ENCODE data around the gene NOXA1. TPM values are rescaled to one million over a fixed set of nuclear protein-coding genes. Genes with fewer than 3 reads are reported as not detected.

The NOXA1 gene
- total RNA-seq, 4 donors from 2014 or later = 19.7 to 53.9 (median 40.8) TPM

GRCh38 chr9:137467161-137467581 lies 44.0 kb downstream of the NOXA1 start:
- Histone ChIP-seq H3K4me1 (no peaks in the 10 kb centered on the region), H3K36me3 (no peaks in the 10 kb centered on the region), H3K4me3 (no peak overlapping the region), H3K27ac (no peak overlapping the region), H3K9me3 (no peaks in the 10 kb centered on the region), H3K27me3 (no peaks in the 10 kb centered on the region)
- TF ChIP-seq POLR2AphosphoS5 (IDR thresholded peaks at IDR 0.05) = no peak
- TF ChIP-seq POLR2A (IDR thresholded peaks at IDR 0.05) = no peak
- no peak for TF ChIP-seq EP300 (IDR thresholded peaks at IDR 0.05; ENCODE audit: low read depth)
- no peak for TF ChIP-seq CTCF (IDR thresholded peaks at IDR 0.05)
- no peak for DNase-seq
- intact Hi-C loops (cut with DNase I; ENCODE audit: low total_unique reads) = no loop called here
- in situ Hi-C loops (cut with MboI; ENCODE audit: low pct_ligation_motif_present in 1 of 4, low pct_unique_long_range_greater_than_20kb in 1 of 4, low sequenced_read_pairs in 3 of 4) = no loop called here
- WGBS, 2 donors (ENCODE audit: low coverage in 1 of 2) = 94% methylated on average over 16 of the region's 16 CpGs; no CpG with 5 or more reads in 1 of the 2 donors

- 94% methylated on average over 7 of the region's 7 CpGs; no CpG with 5 or more reads in 1 of the 2 donors for WGBS, 2 donors (ENCODE audit: low coverage in 1 of 2)
- no peak for DNase-seq
- H3K9me3 ChIP-seq = no peaks in the 10 kb centered on the region
- no peaks in the 10 kb centered on the region for H3K27me3 ChIP-seq
- H3K4me3 ChIP-seq = no peak overlapping the region
- H3K36me3 ChIP-seq = no peaks in the 10 kb centered on the region
- in situ Hi-C loops (cut with MboI; ENCODE audit: low pct_ligation_motif_present in 1 of 4, low pct_unique_long_range_greater_than_20kb in 1 of 4, low sequenced_read_pairs in 3 of 4) = no loop called here
- no peak overlapping the region for H3K27ac ChIP-seq
- no peaks in the 10 kb centered on the region for H3K4me1 ChIP-seq
- TF ChIP-seq POLR2A (IDR thresholded peaks at IDR 0.05) (no peak), EP300 (IDR thresholded peaks at IDR 0.05; ENCODE audit: low read depth) (no peak), POLR2AphosphoS5 (IDR thresholded peaks at IDR 0.05) (no peak), CTCF (IDR thresholded peaks at IDR 0.05) (no peak)
- intact Hi-C loops (cut with DNase I; ENCODE audit: low total_unique reads) = no loop called here
Observed at GRCh38 chr9:137467896-137468295, 44.7 kb downstream of the NOXA1 start.

DNA sequence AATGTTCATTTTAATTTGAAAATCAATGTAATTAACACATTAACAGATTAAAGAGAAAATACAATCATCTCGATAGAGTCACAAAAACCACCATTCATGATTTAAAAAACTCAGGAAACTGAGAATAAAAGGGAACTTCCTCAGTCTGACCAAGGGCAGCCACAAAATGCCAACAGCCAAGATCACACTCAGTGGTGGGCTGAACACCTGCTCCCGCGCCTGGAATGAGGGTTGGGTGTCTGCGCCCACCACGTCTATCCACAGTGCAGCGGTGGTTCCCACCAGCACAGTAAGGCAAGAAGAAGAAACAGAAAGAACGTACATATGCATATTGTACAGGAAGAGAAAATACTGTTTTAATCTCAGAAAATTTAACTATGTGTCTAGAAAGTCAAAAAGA lies 47.6 kb downstream of the NOXA1 start:
- intact Hi-C loops (cut with DNase I; ENCODE audit: low total_unique reads) (no loop called here), in situ Hi-C loops (cut with MboI; ENCODE audit: low pct_ligation_motif_present in 1 of 4, low pct_unique_long_range_greater_than_20kb in 1 of 4, low sequenced_read_pairs in 3 of 4) (no loop called here)
- no peak for DNase-seq
- Histone ChIP-seq H3K4me3 (no peak overlapping the region), H3K27me3 (no peaks in the 10 kb centered on the region), H3K9me3 (peaks cover 9% of the 10 kb centered on the region in 2 donors), H3K36me3 (no peaks in the 10 kb centered on the region), H3K27ac (no peak overlapping the region), H3K4me1 (no peaks in the 10 kb centered on the region)
- TF ChIP-seq EP300 (IDR thresholded peaks at IDR 0.05; ENCODE audit: low read depth) = no peak
- TF ChIP-seq CTCF (IDR thresholded peaks at IDR 0.05) = no peak
- TF ChIP-seq POLR2A (IDR thresholded peaks at IDR 0.05) = no peak
- no peak for TF ChIP-seq POLR2AphosphoS5 (IDR thresholded peaks at IDR 0.05)
- WGBS, 2 donors (ENCODE audit: low coverage in 1 of 2) = 63 to 72% methylated on average over 6 to 7 of the region's 7 CpGs

DNA sequence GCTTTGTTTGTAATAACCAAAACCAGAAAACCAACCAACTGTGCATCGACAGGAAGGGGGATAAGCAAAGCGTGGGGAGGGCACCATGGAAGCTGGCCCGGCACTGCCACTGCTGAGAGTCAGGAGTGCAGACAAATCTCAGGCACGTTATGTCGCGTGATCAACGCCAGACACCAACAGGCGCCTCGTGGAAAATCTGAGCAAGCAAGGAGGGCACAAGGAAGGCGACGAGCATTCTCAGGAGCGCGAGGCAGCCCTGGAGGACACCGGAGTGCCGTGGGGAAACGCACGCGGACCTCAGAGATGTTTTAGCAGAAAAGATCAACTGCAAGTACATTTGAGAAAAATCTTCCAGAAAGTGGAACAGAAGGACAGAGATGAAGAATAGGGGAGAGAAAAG lies 51.1 kb downstream of the NOXA1 start:
- Histone ChIP-seq H3K9me3 (peaks cover 9 to 14% of the 10 kb centered on the region in 2 donors), H3K27ac (no peak overlapping the region), H3K36me3 (no peaks in the 10 kb centered on the region), H3K4me1 (no peaks in the 10 kb centered on the region), H3K27me3 (no peaks in the 10 kb centered on the region), H3K4me3 (no peak overlapping the region)
- 91 to 100% methylated on average over 10 to 18 of the region's 18 CpGs for WGBS, 2 donors (ENCODE audit: low coverage in 1 of 2)
- intact Hi-C loops (cut with DNase I; ENCODE audit: low total_unique reads) (no loop called here), in situ Hi-C loops (cut with MboI; ENCODE audit: low pct_ligation_motif_present in 1 of 4, low pct_unique_long_range_greater_than_20kb in 1 of 4, low sequenced_read_pairs in 3 of 4) (no loop called here)
- TF ChIP-seq CTCF (IDR thresholded peaks at IDR 0.05) (no peak), EP300 (IDR thresholded peaks at IDR 0.05; ENCODE audit: low read depth) (no peak), POLR2A (IDR thresholded peaks at IDR 0.05) (no peak), POLR2AphosphoS5 (IDR thresholded peaks at IDR 0.05) (no peak)
- no peak for DNase-seq

All from transverse colon (tissue), 4 donors.